HCT116 (cell line): ENCODE results near the gene FALEC. TPM values are rescaled to one million over a fixed set of nuclear protein-coding genes. Genes with fewer than 3 reads are reported as not detected.

Experiments used
- ATAC-seq: fragments of 200-7000 bp; cut with Tn5 transposase; 2 replicates; pipeline ENCODE4 v1.9.1; 2020; ENCODE audit warnings: mild to moderate bottlenecking, moderate library complexity
- BruUV-seq: library from RNA; stranded (reverse); fragments of 400-500 nt; replicated peaks from 2 replicates; lab custom pipeline; 2021; lab: Mats Ljungman, UMichigan
- CTCF ChIA-PET: fragments of 300-600 bp; sonication (Branson Sonifier 250); formaldehyde crosslinking; loops from one replicate; lab custom pipeline; 2021; ENCODE audit warnings: antibody characterized with exemption; lab: Charles Lee
- POLR2A ChIA-PET: fragments of 300-600, 350-600 bp; sonication (Branson Sonifier 250); formaldehyde crosslinking; loops from one replicate; lab custom pipeline; 2021; ENCODE audit warnings: antibody characterized with exemption; lab: Charles Lee
- RAD21 ChIA-PET, 2 experiments: fragments of 300-600 bp; sonication (Branson Sonifier 250); formaldehyde crosslinking; loops; one replicate each; lab custom pipeline; 2023; ENCODE audit warnings: low total read pairs in 2 of 2; ENCODE audit not compliant: uncharacterized antibody in 2 of 2, unreplicated experiment in 2 of 2, low non-redundant PET in 1 of 2; lab: Charles Lee
- DNase-seq: peaks from one replicate; pipeline ENCODE4 v3.0.0-alpha.2; 2010; ENCODE audit warnings: low read depth, low spot score
- H2AFZ ChIP-seq: fragments of 200-600 bp; shearing (Covaris generic), sonication (generic); 2 replicates; pipeline ENCODE4 v1.6.1; 2017; ENCODE audit warnings: low read depth, mixed run types, mixed read lengths, antibody characterized with exemption, low read length; ENCODE audit not compliant: poor library complexity, severe bottlenecking
- H3K27ac ChIP-seq: 2 replicates; pipeline ENCODE4 v1.5.1; 2012; ENCODE audit warnings: low read depth, low read length
- H3K27me3 ChIP-seq: fragments of 200-600 bp; sonication (generic); 2 replicates; pipeline ENCODE4 v1.6.1; 2016; ENCODE audit warnings: mixed run types, low read length, mixed read lengths; ENCODE audit not compliant: insufficient read depth
- H3K36me3 ChIP-seq, 2 experiments: fragments of 200-500 bp in 1 of 2; fragments of 200-600 bp in 1 of 2; sonication (Bioruptor generic) in 1 of 2; sonication (generic) in 1 of 2; 2 replicates each; pipeline versions ENCODE4 v1.5.1 to v1.6.1; 2014 to 2016; ENCODE audit warnings: low read length in 2 of 2, inconsistent platforms in 1 of 2, mixed read lengths in 1 of 2, mixed run types in 1 of 2; ENCODE audit not compliant: insufficient read depth in 2 of 2, control insufficient read depth in 1 of 2
- H3K4me1 ChIP-seq, 2 experiments: fragments of 200-600 bp in 1 of 2; sonication (generic) in 1 of 2; 2 replicates each; pipeline versions ENCODE4 v1.5.1 to v1.6.1; 2012 to 2017; ENCODE audit warnings: low read length in 2 of 2, inconsistent platforms in 1 of 2, mild to moderate bottlenecking in 1 of 2, mixed read lengths in 1 of 2, mixed run types in 1 of 2, moderate library complexity in 1 of 2; ENCODE audit not compliant: insufficient read depth in 2 of 2, control insufficient read depth in 1 of 2
- H3K4me2 ChIP-seq: fragments of 200-600 bp; sonication (generic); 2 replicates; pipeline ENCODE4 v1.6.1; 2017; ENCODE audit warnings: mixed run types, low read length, mixed read lengths
- H3K4me3 ChIP-seq, 2 experiments: fragments of 200-600 bp in 1 of 2; sonication (generic) in 1 of 2; replicated peaks in 1 of 2; 2 replicates each; pipeline ENCODE4 v1.5.1; 2011 to 2016; ENCODE audit warnings: low read length in 2 of 2, control low read depth in 1 of 2, low read depth in 1 of 2, mild to moderate bottlenecking in 1 of 2, mixed read lengths in 1 of 2, mixed run types in 1 of 2
- H3K79me2 ChIP-seq: fragments of 200-600 bp; sonication (generic); 2 replicates; pipeline ENCODE4 v1.6.1; 2017; ENCODE audit warnings: mild to moderate bottlenecking, mixed run types, low read length, moderate library complexity, mixed read lengths; ENCODE audit not compliant: insufficient read depth
- H3K9ac ChIP-seq: fragments of 200-600 bp; sonication (generic); 2 replicates; pipeline ENCODE4 v1.6.1; 2016; ENCODE audit warnings: low read length, mixed read lengths
- H3K9me2 ChIP-seq: fragments of 200-600 bp; sonication (generic), shearing (Covaris generic); 2 replicates; pipeline ENCODE4 v1.6.1; 2017; ENCODE audit warnings: mixed run types, mild to moderate bottlenecking, moderate library complexity; ENCODE audit not compliant: insufficient read depth
- H3K9me3 ChIP-seq, 2 experiments: fragments of 200-500 bp in 1 of 2; fragments of 200-600 bp in 1 of 2; sonication (Bioruptor generic) in 1 of 2; sonication (generic) in 1 of 2; 2 replicates each; pipeline ENCODE4 v1.6.1; 2014 to 2017; ENCODE audit warnings: low read length in 2 of 2, mixed read lengths in 2 of 2, inconsistent platforms in 1 of 2, low read depth in 1 of 2, mild to moderate bottlenecking in 1 of 2, mixed run types in 1 of 2, moderate library complexity in 1 of 2; ENCODE audit not compliant: control insufficient read depth in 1 of 2, insufficient read depth in 1 of 2
- H4K20me1 ChIP-seq: fragments of 200-600 bp; sonication (generic), shearing (Covaris generic); 2 replicates; pipeline ENCODE4 v1.6.1; 2017; ENCODE audit warnings: mixed run types, mild to moderate bottlenecking, moderate library complexity; ENCODE audit not compliant: insufficient read depth
- ATF3 ChIP-seq: IDR thresholded peaks from 2 replicates; pipeline ENCODE4 v1.6.1; 2012
- CEBPB ChIP-seq: IDR thresholded peaks from 2 replicates; pipeline ENCODE4 v1.6.1; 2012; ENCODE audit warnings: low read depth
- CTCF ChIP-seq, 3 experiments: fragments of 200-600 bp in 1 of 3; sonication (generic) in 1 of 3; IDR thresholded peaks in 2 of 3; conservative IDR thresholded peaks in 1 of 3; 2 replicates each; pipeline ENCODE4 v1.5.1; 2012 to 2017; ENCODE audit warnings: low read depth in 2 of 3, low read length in 2 of 3, antibody characterized with exemption in 1 of 3, borderline replicate concordance in 1 of 3, control low read depth in 1 of 3, mild to moderate bottlenecking in 1 of 3, mixed read lengths in 1 of 3, mixed run types in 1 of 3, moderate library complexity in 1 of 3; ENCODE audit not compliant: insufficient read depth in 1 of 3
- EGR1 ChIP-seq: IDR thresholded peaks from 2 replicates; pipeline ENCODE4 v1.6.1; 2012; ENCODE audit warnings: low read depth
- ELF1 ChIP-seq: IDR thresholded peaks from 2 replicates; pipeline ENCODE4 v1.6.1; 2012; ENCODE audit warnings: low read depth, borderline replicate concordance
- EZH2 ChIP-seq: fragments of 200-600 bp; sonication (generic); IDR thresholded peaks from 2 replicates; pipeline ENCODE4 v1.6.1; 2017; ENCODE audit warnings: antibody characterized with exemption, mixed run types
- MAX ChIP-seq: IDR thresholded peaks from 2 replicates; pipeline ENCODE4 v1.6.1; 2012
- POLR2AphosphoS5 ChIP-seq: IDR thresholded peaks from 2 replicates; pipeline ENCODE4 v1.6.1; 2011; ENCODE audit warnings: mild to moderate bottlenecking, low read depth, low read length, moderate library complexity
- RAD21 ChIP-seq: IDR thresholded peaks from 2 replicates; pipeline ENCODE4 v1.6.1; 2012; ENCODE audit warnings: low read depth, mild to moderate bottlenecking
- REST ChIP-seq: IDR thresholded peaks from 2 replicates; pipeline ENCODE4 v1.6.1; 2012; ENCODE audit warnings: low read depth
- SP1 ChIP-seq: IDR thresholded peaks from 2 replicates; pipeline ENCODE4 v1.6.1; 2012; ENCODE audit warnings: low read depth
- SRF ChIP-seq: IDR thresholded peaks from 2 replicates; pipeline ENCODE4 v1.6.1; 2012; ENCODE audit warnings: low read depth
- ZBTB33 ChIP-seq: IDR thresholded peaks from 2 replicates; pipeline ENCODE4 v1.6.1; 2011; ENCODE audit warnings: mild to moderate bottlenecking, low read length, moderate library complexity; ENCODE audit not compliant: insufficient replicate concordance; ENCODE audit errors: extremely low read depth
- ZNF274 ChIP-seq: fragments of 200-500 bp; sonication (Bioruptor generic); IDR thresholded peaks from 2 replicates; pipeline ENCODE4 v1.6.1; 2014; ENCODE audit warnings: mild to moderate bottlenecking, low read depth, low read length, inconsistent platforms
- intact Hi-C: fragments of 100-400 bp; cut with micrococcal nuclease; formaldehyde crosslinking; loops from 2 replicates; pipeline ENCODE4 v1.10.0; 2022
- total RNA-seq: library from RNA; stranded (reverse); gene quantifications from one replicate; pipeline ENCODE4 v1.2.1, GENCODE V29; 2021; ENCODE audit not compliant: unreplicated experiment

The FALEC gene
- total RNA-seq, 1 experiment from 2014 or later: 0.59 TPM

- H3K4me2 ChIP-seq: no peak overlapping the region
- no peak for TF ChIP-seq ATF3
- TF ChIP-seq MAX: no peak
- TF ChIP-seq ZBTB33: no peak
- no peak for TF ChIP-seq REST
- TF ChIP-seq CTCF (IDR thresholded peaks at IDR 0.05 in 2 of 3, conservative IDR thresholded peaks at IDR 0.05 in 1 of 3; ENCODE audit: borderline replicate concordance in 1 of 3, insufficient read depth in 1 of 3, low read depth in 2 of 3, low read length in 2 of 3): no peak
- no peak for TF ChIP-seq SP1
- TF ChIP-seq EZH2: no peak
- no peak for TF ChIP-seq ELF1
- no peak for TF ChIP-seq POLR2AphosphoS5
- no peak for TF ChIP-seq SRF
- no peak for TF ChIP-seq CEBPB
- no peak for TF ChIP-seq ZNF274
- TF ChIP-seq RAD21: no peak
- TF ChIP-seq EGR1: no peak
- TF ChIP-seq, all 23 proteins: peak for 0
- H3K36me3 ChIP-seq: no peaks in the 10 kb centered on the region
- H4K20me1 ChIP-seq: no peaks in the 10 kb centered on the region
- intact Hi-C loops: no loop called here
- ChIA-PET RAD21 (no interaction called here), POLR2A (no interaction called here), CTCF (interaction anchor here (2.5 kb wide), 1 partner anchor 8 kb away, joined by 29 read pairs; no protein-coding TSS in a partner anchor)
- no peaks in the 10 kb centered on the region for H3K9me2 ChIP-seq
- no peak overlapping the region for H2AFZ ChIP-seq
- BruUV-seq: no TSS peak
- H3K4me3 ChIP-seq: no peak overlapping the region
- H3K4me1 ChIP-seq: peaks cover 10 to 23% of the 10 kb centered on the region in 2 experiments; a peak in 3 of 4 replicates
- no peak for ATAC-seq
- DNase-seq: no peak
- no peak overlapping the region for H3K27ac ChIP-seq
- no peak overlapping the region for H3K9ac ChIP-seq
- H3K79me2 ChIP-seq: no peaks in the 10 kb centered on the region
- H3K27me3 ChIP-seq: no peaks in the 10 kb centered on the region
- H3K9me3 ChIP-seq: no peaks in the 10 kb centered on the region
Observed at GRCh38 chr1:150552128-150552910, 36.8 kb downstream of the FALEC start.
